Measurements from ENCODE around the gene IRS2.

The IRS2 gene

DNA sequence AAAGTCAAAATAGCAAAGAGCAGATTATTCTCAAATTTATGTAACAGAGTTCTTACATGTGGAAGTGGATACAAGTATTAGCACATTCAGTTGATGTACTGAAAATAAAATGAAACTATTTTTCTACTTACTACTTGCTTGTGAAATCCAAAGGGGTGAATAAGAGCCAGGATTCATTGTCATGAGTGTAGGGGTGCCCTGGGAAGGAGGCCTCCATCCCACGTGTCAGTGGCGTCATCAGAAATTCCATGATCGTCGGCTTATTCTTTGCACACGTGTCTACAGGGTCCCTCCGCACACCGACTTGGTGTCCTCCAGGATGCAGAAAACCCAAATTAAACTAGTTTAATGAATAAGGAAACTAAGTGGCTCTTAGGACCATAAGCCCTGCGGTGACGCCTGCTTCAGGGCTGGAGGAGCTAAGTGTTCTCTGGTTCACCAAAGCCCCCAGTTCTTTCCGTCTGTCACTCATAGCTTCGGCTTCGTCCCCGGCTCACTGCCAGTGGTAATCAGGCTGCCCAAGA is 55.5 kb downstream of the IRS2 start:
- no peak for DNase-seq (ENCODE audit: low read depth, low spot score)
- Histone ChIP-seq H3K4me1 (ENCODE audit: insufficient read depth, insufficient read length) (peaks cover 6% of the 10 kb centered on the region), H3K4me3 (ENCODE audit: insufficient read length, low read depth) (no peak overlapping the region), H3K27me3 (ENCODE audit: insufficient read depth, insufficient read length) (no peaks in the 10 kb centered on the region), H3K9me3 (ENCODE audit: insufficient read depth, low read length) (peaks cover 14% of the 10 kb centered on the region), H3K36me3 (ENCODE audit: insufficient read depth, insufficient read length, low read length) (no peaks in the 10 kb centered on the region), H3K9ac (ENCODE audit: insufficient read length, low read depth) (no peak overlapping the region)
- no peak for TF ChIP-seq SUZ12 (IDR thresholded peaks at IDR 0.05; ENCODE audit: extremely low read depth, insufficient read depth, insufficient read length)
- TF ChIP-seq ZNF274 (IDR thresholded peaks at IDR 0.05; ENCODE audit: low read depth, low read length): no peak
- TF ChIP-seq YY1 (IDR thresholded peaks at IDR 0.05; ENCODE audit: insufficient read depth, insufficient read length): no peak

DNA sequence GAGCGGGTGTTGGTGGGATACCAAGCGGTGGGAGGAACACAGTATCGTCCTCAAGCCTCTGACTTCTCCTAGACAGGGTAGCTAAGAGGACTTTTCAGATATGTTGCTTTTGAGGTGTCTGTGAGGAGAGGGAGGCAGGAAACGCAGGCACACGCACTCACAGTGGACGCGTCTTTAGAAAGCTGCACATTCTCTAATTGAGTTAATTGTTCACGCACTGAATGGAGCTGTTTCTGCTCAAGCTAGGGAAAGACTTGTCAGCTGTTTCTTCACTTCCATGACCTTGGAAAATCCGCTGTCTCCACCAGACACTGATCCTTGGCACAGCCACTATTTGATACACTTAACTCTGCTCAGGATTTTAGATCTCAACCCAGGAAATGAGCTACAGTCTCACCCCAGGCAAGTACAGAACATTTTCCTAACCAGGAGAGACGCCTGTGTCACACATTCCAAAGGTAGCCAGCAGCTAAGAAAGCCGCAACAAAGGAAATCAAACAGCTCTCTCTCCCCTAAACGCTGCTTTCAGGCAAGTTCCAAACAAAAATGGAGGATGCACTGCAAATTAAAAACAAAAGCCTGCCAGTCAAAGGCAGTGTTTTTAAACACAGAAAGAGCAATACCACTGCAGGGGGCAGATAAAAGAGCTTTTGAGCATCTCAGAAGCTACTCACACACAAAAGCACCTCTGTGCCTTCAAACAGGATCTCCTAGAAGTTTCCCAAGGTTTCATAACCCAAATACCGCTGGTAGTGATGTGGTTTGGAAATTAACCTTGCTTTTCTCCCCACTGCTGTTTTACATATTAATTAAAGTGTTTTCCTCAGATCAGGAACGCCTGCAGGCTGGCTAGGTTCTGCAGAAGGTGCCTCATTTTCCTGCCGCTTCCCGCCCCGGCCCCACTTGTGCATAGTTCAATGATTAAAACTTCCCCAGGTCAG is 57.3 kb downstream of the IRS2 start:
- no peak overlapping the region for H3K4me3 ChIP-seq (ENCODE audit: insufficient read length, low read depth)
- no peaks in the 10 kb centered on the region for H3K36me3 ChIP-seq (ENCODE audit: insufficient read depth, insufficient read length, low read length)
- H3K27me3 ChIP-seq (ENCODE audit: insufficient read depth, insufficient read length): no peaks in the 10 kb centered on the region
- no peak for TF ChIP-seq ZNF274 (IDR thresholded peaks at IDR 0.05; ENCODE audit: low read depth, low read length)
- no peak for TF ChIP-seq SUZ12 (IDR thresholded peaks at IDR 0.05; ENCODE audit: extremely low read depth, insufficient read depth, insufficient read length)
- TF ChIP-seq YY1 (IDR thresholded peaks at IDR 0.05; ENCODE audit: insufficient read depth, insufficient read length): no peak
- H3K9ac ChIP-seq (ENCODE audit: insufficient read length, low read depth): peak overlapping the region; percentile 32
- DNase-seq (ENCODE audit: low read depth, low spot score): peak; percentile 32
- peaks cover 6% of the 10 kb centered on the region for H3K4me1 ChIP-seq (ENCODE audit: insufficient read depth, insufficient read length)
- peaks cover 17% of the 10 kb centered on the region for H3K9me3 ChIP-seq (ENCODE audit: insufficient read depth, low read length)

DNA sequence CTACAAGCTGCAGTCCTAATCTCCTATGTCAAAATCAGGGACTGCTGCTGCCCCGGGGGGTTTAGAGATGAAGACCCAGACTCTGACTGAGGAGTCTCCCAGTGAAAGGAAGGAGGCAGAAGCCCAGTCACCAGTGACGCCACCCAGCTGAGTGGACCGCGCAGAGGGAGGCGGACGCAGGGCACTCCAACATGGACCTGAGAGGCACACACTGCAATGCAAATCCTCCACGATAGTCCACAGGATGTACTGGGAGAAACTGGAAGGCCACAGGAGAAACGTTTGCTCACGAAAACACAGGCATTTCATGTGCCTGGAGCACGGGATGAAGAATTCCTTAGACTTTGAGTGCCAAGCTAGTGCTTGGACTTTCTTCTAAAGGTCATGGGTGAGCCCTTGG is 58.3 kb downstream of the IRS2 start:
- no peaks in the 10 kb centered on the region for H3K27me3 ChIP-seq (ENCODE audit: insufficient read depth, insufficient read length)
- no peak overlapping the region for H3K9ac ChIP-seq (ENCODE audit: insufficient read length, low read depth)
- no peak for TF ChIP-seq YY1 (IDR thresholded peaks at IDR 0.05; ENCODE audit: insufficient read depth, insufficient read length)
- no peaks in the 10 kb centered on the region for H3K36me3 ChIP-seq (ENCODE audit: insufficient read depth, insufficient read length, low read length)
- peaks cover 17% of the 10 kb centered on the region for H3K9me3 ChIP-seq (ENCODE audit: insufficient read depth, low read length)
- H3K4me3 ChIP-seq (ENCODE audit: insufficient read length, low read depth): no peak overlapping the region
- H3K4me1 ChIP-seq (ENCODE audit: insufficient read depth, insufficient read length): peaks cover 6% of the 10 kb centered on the region
- DNase-seq (ENCODE audit: low read depth, low spot score): no peak

DNA sequence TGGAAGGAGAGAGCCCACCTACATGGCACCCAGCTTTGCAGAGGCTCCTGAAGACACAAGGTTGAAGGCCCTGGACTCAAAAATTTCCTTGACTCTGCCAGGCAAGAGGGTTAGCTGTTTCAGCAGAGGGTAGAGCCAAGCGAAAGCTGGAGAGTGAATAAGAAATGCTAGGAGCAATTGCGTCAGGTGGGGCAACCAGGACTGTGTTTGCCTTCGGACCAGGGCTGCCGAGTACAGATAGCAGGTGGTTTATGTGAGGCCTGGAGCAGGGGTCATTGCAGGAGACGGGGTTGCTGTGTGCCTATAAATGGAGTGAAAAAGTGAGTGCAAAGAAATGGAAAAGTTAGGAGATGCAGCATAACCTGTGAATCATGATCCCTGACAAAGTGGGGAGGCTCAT is 59.1 kb downstream of the IRS2 start:
- H3K9ac ChIP-seq (ENCODE audit: insufficient read length, low read depth): no peak overlapping the region
- TF ChIP-seq YY1 (IDR thresholded peaks at IDR 0.05; ENCODE audit: insufficient read depth, insufficient read length) (no peak), ZNF274 (IDR thresholded peaks at IDR 0.05; ENCODE audit: low read depth, low read length) (no peak), SUZ12 (IDR thresholded peaks at IDR 0.05; ENCODE audit: extremely low read depth, insufficient read depth, insufficient read length) (no peak)
- no peak for DNase-seq (ENCODE audit: low read depth, low spot score)
- no peak overlapping the region for H3K4me3 ChIP-seq (ENCODE audit: insufficient read length, low read depth)
- H3K27me3 ChIP-seq (ENCODE audit: insufficient read depth, insufficient read length): no peaks in the 10 kb centered on the region
- H3K9me3 ChIP-seq (ENCODE audit: insufficient read depth, low read length): peaks cover 17% of the 10 kb centered on the region
- peaks cover 6% of the 10 kb centered on the region for H3K4me1 ChIP-seq (ENCODE audit: insufficient read depth, insufficient read length)
- H3K36me3 ChIP-seq (ENCODE audit: insufficient read depth, insufficient read length, low read length): no peaks in the 10 kb centered on the region

DNA sequence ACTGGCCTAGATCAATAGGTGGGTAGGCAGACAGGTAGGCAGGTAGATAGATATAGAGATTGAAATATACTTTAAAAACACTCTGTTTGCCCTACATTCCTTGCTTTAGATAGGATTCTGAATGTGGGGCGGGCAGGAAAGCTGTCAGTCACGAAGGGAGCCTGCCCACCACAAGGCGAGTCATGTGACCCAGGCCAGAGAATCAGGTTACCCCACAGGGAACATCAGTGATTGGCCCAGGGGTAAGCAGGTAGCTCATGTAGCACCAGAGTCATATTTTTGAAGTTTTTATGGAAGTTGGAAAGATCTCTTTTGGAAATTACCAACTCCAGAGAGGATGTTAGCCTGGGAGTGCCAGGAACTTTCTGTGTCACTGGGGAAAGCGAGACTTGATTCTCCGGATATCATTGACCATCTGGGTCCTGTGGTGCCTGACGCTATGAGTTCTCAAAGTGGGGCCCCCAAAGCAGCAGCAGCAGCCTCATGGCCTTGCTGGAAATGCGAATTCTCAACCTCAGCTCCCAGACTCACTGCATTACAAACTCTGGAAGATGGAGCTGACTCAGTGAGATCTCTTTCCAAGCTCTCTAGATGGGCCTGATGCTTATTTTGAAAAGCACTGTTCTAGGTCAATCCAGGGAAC is 60.3 kb downstream of the IRS2 start:
- peaks cover 6% of the 10 kb centered on the region for H3K4me1 ChIP-seq (ENCODE audit: insufficient read depth, insufficient read length)
- H3K9me3 ChIP-seq (ENCODE audit: insufficient read depth, low read length): peaks cover 17% of the 10 kb centered on the region
- H3K4me3 ChIP-seq (ENCODE audit: insufficient read length, low read depth): no peak overlapping the region
- no peaks in the 10 kb centered on the region for H3K27me3 ChIP-seq (ENCODE audit: insufficient read depth, insufficient read length)
- no peak overlapping the region for H3K9ac ChIP-seq (ENCODE audit: insufficient read length, low read depth)
- no peaks in the 10 kb centered on the region for H3K36me3 ChIP-seq (ENCODE audit: insufficient read depth, insufficient read length, low read length)
- TF ChIP-seq YY1 (IDR thresholded peaks at IDR 0.05; ENCODE audit: insufficient read depth, insufficient read length) (no peak), SUZ12 (IDR thresholded peaks at IDR 0.05; ENCODE audit: extremely low read depth, insufficient read depth, insufficient read length) (no peak), ZNF274 (IDR thresholded peaks at IDR 0.05; ENCODE audit: low read depth, low read length) (peak; percentile 50; the same call in 1 of the 2 replicates)
- DNase-seq (ENCODE audit: low read depth, low spot score): no peak

DNA sequence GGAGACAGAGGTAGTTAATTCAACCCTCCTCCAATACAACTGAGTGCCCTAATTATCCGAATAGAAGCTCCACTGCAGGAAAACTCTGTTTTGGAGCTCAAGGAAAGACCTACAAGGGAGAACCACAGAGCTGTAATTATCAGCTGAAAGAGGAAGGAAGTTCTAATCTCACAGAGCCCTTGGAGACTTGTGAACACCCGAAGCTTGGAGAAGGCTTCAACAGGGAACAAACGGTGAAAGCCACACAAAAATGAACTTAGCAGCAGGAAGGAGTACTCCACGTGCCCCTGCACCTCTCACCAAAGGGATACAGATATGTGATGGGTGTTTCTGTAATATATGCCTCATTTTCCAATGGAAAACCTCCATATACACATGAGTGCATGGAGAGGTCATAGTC is 61.1 kb downstream of the IRS2 start:
- TF ChIP-seq ZNF274 (IDR thresholded peaks at IDR 0.05; ENCODE audit: low read depth, low read length): no peak
- TF ChIP-seq YY1 (IDR thresholded peaks at IDR 0.05; ENCODE audit: insufficient read depth, insufficient read length): no peak
- no peak for TF ChIP-seq SUZ12 (IDR thresholded peaks at IDR 0.05; ENCODE audit: extremely low read depth, insufficient read depth, insufficient read length)
- Histone ChIP-seq H3K4me1 (ENCODE audit: insufficient read depth, insufficient read length) (peaks cover 6% of the 10 kb centered on the region), H3K9me3 (ENCODE audit: insufficient read depth, low read length) (peaks cover 17% of the 10 kb centered on the region), H3K36me3 (ENCODE audit: insufficient read depth, insufficient read length, low read length) (no peaks in the 10 kb centered on the region), H3K4me3 (ENCODE audit: insufficient read length, low read depth) (no peak overlapping the region), H3K27me3 (ENCODE audit: insufficient read depth, insufficient read length) (no peaks in the 10 kb centered on the region), H3K9ac (ENCODE audit: insufficient read length, low read depth) (no peak overlapping the region)
- no peak for DNase-seq (ENCODE audit: low read depth, low spot score)

DNA sequence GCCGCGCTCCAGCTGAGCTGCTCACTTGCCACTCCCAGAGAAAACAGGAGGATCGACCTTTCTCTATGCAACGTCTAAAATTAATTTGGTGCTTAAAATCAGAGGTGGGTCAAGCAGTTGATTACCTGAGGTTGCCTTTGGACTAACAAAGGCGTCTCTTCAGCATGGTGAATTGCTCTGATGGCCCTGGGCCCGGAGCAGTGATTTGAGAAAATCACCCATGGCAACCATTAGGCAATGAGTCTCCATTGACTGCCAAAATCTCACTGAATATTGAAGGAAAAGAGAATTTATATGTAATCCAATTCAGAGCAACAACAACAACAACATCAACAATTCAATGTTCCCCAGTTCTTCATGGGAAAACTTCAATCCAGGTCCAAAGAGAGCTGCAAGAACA is 61.8 kb downstream of the IRS2 start:
- Histone ChIP-seq H3K36me3 (ENCODE audit: insufficient read depth, insufficient read length, low read length) (no peaks in the 10 kb centered on the region), H3K4me1 (ENCODE audit: insufficient read depth, insufficient read length) (peaks cover 4% of the 10 kb centered on the region), H3K4me3 (ENCODE audit: insufficient read length, low read depth) (no peak overlapping the region), H3K27me3 (ENCODE audit: insufficient read depth, insufficient read length) (no peaks in the 10 kb centered on the region), H3K9ac (ENCODE audit: insufficient read length, low read depth) (no peak overlapping the region), H3K9me3 (ENCODE audit: insufficient read depth, low read length) (peaks cover 17% of the 10 kb centered on the region)
- TF ChIP-seq YY1 (IDR thresholded peaks at IDR 0.05; ENCODE audit: insufficient read depth, insufficient read length) (no peak), SUZ12 (IDR thresholded peaks at IDR 0.05; ENCODE audit: extremely low read depth, insufficient read depth, insufficient read length) (no peak), ZNF274 (IDR thresholded peaks at IDR 0.05; ENCODE audit: low read depth, low read length) (no peak)
- DNase-seq (ENCODE audit: low read depth, low spot score): no peak

All from NT2/D1 (cell line).